Heart left ventricle (tissue), 13 donors: Measurements from ENCODE around the gene OR2V1.

Source experiments
- CTCF ChIP-seq, 12 donors: fragments of 200-600 bp; sonication (generic) in 4 of 12; IDR thresholded peaks; one replicate each; pipeline versions ENCODE4 v1.5.0 to v1.8.0; 2018 to 2022; ENCODE audit warnings: antibody characterized with exemption in 12 of 12, mild to moderate bottlenecking in 5 of 12
- POLR2A ChIP-seq, 2 donors: fragments of 450-650 bp; IDR thresholded peaks; one replicate each; pipeline ENCODE4 v1.6.1; 2017; ENCODE audit warnings: antibody characterized with exemption in 2 of 2, mild to moderate bottlenecking in 2 of 2, moderate library complexity in 2 of 2
- donor health status: ischemic (EF 13 %, LVEDD 7.1; RV severe dilation, severe dysfunction).
- donor health status: DM: no; HTN: yes; CAD: no.
- donor health status: DM: no; HTN: no; CAD: no.
- donor health status: ischemic (EF 25% LVEDD 6.9; RV normal size, moderate dysfunction).
- donor health status: ischemic (EF 25% LVEDD 5.7; RV mildly dilated, moderate dysfunction).
- donor health status: ischemic (EF 35%, LVEDD 5.7; RV mildly dilated, moderate dysfunction).
- donor health status: nonischemic (EF 11% LVEDD 7.7; RV severe dilation, severe dysfunction).
- donor health status: DM: yes; HTN: yes; CAD: no.
- donor health status: PGD.
- donor health status: ischemic (EF 29% LVEDD 5.4; RV normal size, mild dysfunction).
- donor health status: nonischemic (EF 23%, LVEDD 6.1; RV moderate dilation, normal function).

GRCh38 chr5:181126841-181127240 is 4.1 kb downstream of the OR2V1 start:
- TF ChIP-seq CTCF (IDR thresholded peaks at IDR 0.05) (no peak), POLR2A (IDR thresholded peaks at IDR 0.05) (no peak)
